ENCODE results near the gene LRRC37B. TPM values are rescaled to one million over a fixed set of nuclear protein-coding genes. Genes with fewer than 3 reads are reported as not detected.
"Not testable (repeated sequence)": the region's sequence is repeated elsewhere in the genome, so short reads cannot be mapped to it uniquely, and the experiment has no call there.

LRRC37B gene
- total RNA-seq, 2 experiments from 2014 or later: 36.5 to 42.1 TPM

- H3K4me2 ChIP-seq (ENCODE audit: low read length); BruUV-seq (replicated peaks); H3K27ac ChIP-seq (ENCODE audit: low read depth, low read length, poor library complexity, severe bottlenecking); H4K20me1 ChIP-seq (ENCODE audit: insufficient read depth, low read length); POLR2A ChIA-PET; H3K4me1 ChIP-seq (ENCODE audit: insufficient read depth, low read length, poor library complexity, severe bottlenecking); H3K36me3 ChIP-seq (ENCODE audit: insufficient read depth, low read length); H3K4me3 ChIP-seq (ENCODE audit: low read depth, low read length, poor library complexity, severe bottlenecking); H3K9me3 ChIP-seq (ENCODE audit: low read length); H3K79me2 ChIP-seq (ENCODE audit: insufficient read depth, low read depth, low read length); intact Hi-C loops (cut with micrococcal nuclease; ENCODE audit: unreplicated experiment); CTCF ChIA-PET (ENCODE audit: unreplicated experiment); DNase-seq (ENCODE audit: low spot score); H2AFZ ChIP-seq (ENCODE audit: low read length); H3K9me2 ChIP-seq (ENCODE audit: insufficient read depth, low read length): not testable (repeated sequence)
These were observed 56.9 kb downstream of the LRRC37B start for GRCh38 chr17:32064091-32064490.

GRCh38 chr17:32066123-32066680 lies 59.0 kb downstream of the LRRC37B start:
- CTCF ChIA-PET (ENCODE audit: unreplicated experiment): interaction anchor here (0.6 kb wide), 1 partner anchor 1589 kb away, joined by 3 read pairs; no protein-coding TSS in a partner anchor
- H3K4me3 ChIP-seq (ENCODE audit: low read depth, low read length, poor library complexity, severe bottlenecking); intact Hi-C loops (cut with micrococcal nuclease; ENCODE audit: unreplicated experiment); H3K4me2 ChIP-seq (ENCODE audit: low read length); H3K27ac ChIP-seq (ENCODE audit: low read depth, low read length, poor library complexity, severe bottlenecking); BruUV-seq (replicated peaks); POLR2A ChIA-PET; H3K36me3 ChIP-seq (ENCODE audit: insufficient read depth, low read length); H3K4me1 ChIP-seq (ENCODE audit: insufficient read depth, low read length, poor library complexity, severe bottlenecking); DNase-seq (ENCODE audit: low spot score); H3K9me2 ChIP-seq (ENCODE audit: insufficient read depth, low read length); H4K20me1 ChIP-seq (ENCODE audit: insufficient read depth, low read length); H3K79me2 ChIP-seq (ENCODE audit: insufficient read depth, low read depth, low read length); H2AFZ ChIP-seq (ENCODE audit: low read length); H3K9me3 ChIP-seq (ENCODE audit: low read length): not testable (repeated sequence)

- POLR2A ChIA-PET; H3K4me1 ChIP-seq (ENCODE audit: insufficient read depth, low read length, poor library complexity, severe bottlenecking); H3K9me2 ChIP-seq (ENCODE audit: insufficient read depth, low read length); H4K20me1 ChIP-seq (ENCODE audit: insufficient read depth, low read length); H3K79me2 ChIP-seq (ENCODE audit: insufficient read depth, low read depth, low read length); CTCF ChIA-PET (ENCODE audit: unreplicated experiment); H3K9me3 ChIP-seq (ENCODE audit: low read length); intact Hi-C loops (cut with micrococcal nuclease; ENCODE audit: unreplicated experiment); H3K36me3 ChIP-seq (ENCODE audit: insufficient read depth, low read length): not testable (repeated sequence)
- peak overlapping the region; percentile 28 for H3K27ac ChIP-seq (ENCODE audit: low read depth, low read length, poor library complexity, severe bottlenecking)
- TSS peak; percentile 90 for BruUV-seq (replicated peaks)
- H2AFZ ChIP-seq (ENCODE audit: low read length): peak overlapping the region; percentile 86
- TF ChIP-seq CTCF (conservative IDR thresholded peaks at IDR 0.05; ENCODE audit: low read length): peak; percentile 62
- peak overlapping the region; percentile 47 for H3K4me3 ChIP-seq (ENCODE audit: low read depth, low read length, poor library complexity, severe bottlenecking)
- peak; percentile 36 for DNase-seq (ENCODE audit: low spot score)
- peak overlapping the region; percentile 67 for H3K4me2 ChIP-seq (ENCODE audit: low read length)
These were observed 59.9 kb downstream of the LRRC37B start for GRCh38 chr17:32066863-32067642.

- H3K27ac ChIP-seq (ENCODE audit: low read depth, low read length, poor library complexity, severe bottlenecking); DNase-seq (ENCODE audit: low spot score); H3K4me3 ChIP-seq (ENCODE audit: low read depth, low read length, poor library complexity, severe bottlenecking); H3K79me2 ChIP-seq (ENCODE audit: insufficient read depth, low read depth, low read length); BruUV-seq (replicated peaks); H3K9me2 ChIP-seq (ENCODE audit: insufficient read depth, low read length); CTCF ChIA-PET (ENCODE audit: unreplicated experiment); H4K20me1 ChIP-seq (ENCODE audit: insufficient read depth, low read length); intact Hi-C loops (cut with micrococcal nuclease; ENCODE audit: unreplicated experiment); H3K36me3 ChIP-seq (ENCODE audit: insufficient read depth, low read length); H3K4me2 ChIP-seq (ENCODE audit: low read length); H3K4me1 ChIP-seq (ENCODE audit: insufficient read depth, low read length, poor library complexity, severe bottlenecking); H2AFZ ChIP-seq (ENCODE audit: low read length); H3K9me3 ChIP-seq (ENCODE audit: low read length): not testable (repeated sequence)
- POLR2A ChIA-PET: interaction anchor here (0.7 kb wide), 1 partner anchor 71 kb away, joined by 4 read pairs; no protein-coding TSS in a partner anchor
These were observed 61.9 kb downstream of the LRRC37B start for GRCh38 chr17:32069067-32069466.

GRCh38 chr17:32071961-32072360 lies 64.8 kb downstream of the LRRC37B start:
- H3K4me1 ChIP-seq (ENCODE audit: insufficient read depth, low read length, poor library complexity, severe bottlenecking); BruUV-seq (replicated peaks); CTCF ChIA-PET (ENCODE audit: unreplicated experiment); intact Hi-C loops (cut with micrococcal nuclease; ENCODE audit: unreplicated experiment); H3K4me3 ChIP-seq (ENCODE audit: low read depth, low read length, poor library complexity, severe bottlenecking); H4K20me1 ChIP-seq (ENCODE audit: insufficient read depth, low read length); H2AFZ ChIP-seq (ENCODE audit: low read length); POLR2A ChIA-PET; H3K9me3 ChIP-seq (ENCODE audit: low read length); H3K9me2 ChIP-seq (ENCODE audit: insufficient read depth, low read length); DNase-seq (ENCODE audit: low spot score); H3K36me3 ChIP-seq (ENCODE audit: insufficient read depth, low read length); H3K79me2 ChIP-seq (ENCODE audit: insufficient read depth, low read depth, low read length); H3K27ac ChIP-seq (ENCODE audit: low read depth, low read length, poor library complexity, severe bottlenecking); H3K4me2 ChIP-seq (ENCODE audit: low read length): not testable (repeated sequence)

- H3K4me3 ChIP-seq (ENCODE audit: low read depth, low read length, poor library complexity, severe bottlenecking); BruUV-seq (replicated peaks); H3K79me2 ChIP-seq (ENCODE audit: insufficient read depth, low read depth, low read length); H3K4me1 ChIP-seq (ENCODE audit: insufficient read depth, low read length, poor library complexity, severe bottlenecking); H4K20me1 ChIP-seq (ENCODE audit: insufficient read depth, low read length); H3K27ac ChIP-seq (ENCODE audit: low read depth, low read length, poor library complexity, severe bottlenecking); CTCF ChIA-PET (ENCODE audit: unreplicated experiment); H3K36me3 ChIP-seq (ENCODE audit: insufficient read depth, low read length); H3K9me2 ChIP-seq (ENCODE audit: insufficient read depth, low read length); POLR2A ChIA-PET; H2AFZ ChIP-seq (ENCODE audit: low read length); H3K9me3 ChIP-seq (ENCODE audit: low read length); intact Hi-C loops (cut with micrococcal nuclease; ENCODE audit: unreplicated experiment); DNase-seq (ENCODE audit: low spot score); H3K4me2 ChIP-seq (ENCODE audit: low read length): not testable (repeated sequence)
These were observed 65.9 kb downstream of the LRRC37B start for GRCh38 chr17:32073131-32073530.

Data from OCI-LY7 (cell line).